ENCODE measurements around the gene SYT4. TPM values are rescaled to one million over a fixed set of nuclear protein-coding genes. Genes with fewer than 3 reads are reported as not detected.

SYT4 gene
- polyA plus RNA-seq, 1 donor (not counting 4 experiments of a cell fraction or from before 2014, with no cell fraction given): not detected

DNA sequence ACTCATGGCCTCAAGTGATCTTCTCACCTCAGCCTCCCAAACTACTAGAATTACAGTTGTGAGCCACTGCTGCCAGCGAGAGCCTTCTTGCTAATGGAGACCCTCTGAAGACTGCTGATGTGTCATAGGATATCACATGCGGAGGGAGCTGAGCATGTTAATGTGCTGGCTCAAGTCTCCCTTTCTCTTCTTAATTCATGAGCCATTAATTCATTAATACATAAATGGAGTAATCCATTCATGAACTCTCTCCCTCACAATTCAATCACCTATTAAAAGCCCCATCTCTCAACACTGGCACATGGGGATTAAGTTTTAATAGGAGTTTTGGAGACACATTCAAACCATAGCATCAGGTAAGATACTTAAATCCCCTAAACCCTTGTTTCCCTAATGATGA, 54.8 kb downstream of the SYT4 start:
- TF ChIP-seq EZH2 (IDR thresholded peaks at IDR 0.05; ENCODE audit: low read length): no peak
- TF ChIP-seq, protein P1, sequence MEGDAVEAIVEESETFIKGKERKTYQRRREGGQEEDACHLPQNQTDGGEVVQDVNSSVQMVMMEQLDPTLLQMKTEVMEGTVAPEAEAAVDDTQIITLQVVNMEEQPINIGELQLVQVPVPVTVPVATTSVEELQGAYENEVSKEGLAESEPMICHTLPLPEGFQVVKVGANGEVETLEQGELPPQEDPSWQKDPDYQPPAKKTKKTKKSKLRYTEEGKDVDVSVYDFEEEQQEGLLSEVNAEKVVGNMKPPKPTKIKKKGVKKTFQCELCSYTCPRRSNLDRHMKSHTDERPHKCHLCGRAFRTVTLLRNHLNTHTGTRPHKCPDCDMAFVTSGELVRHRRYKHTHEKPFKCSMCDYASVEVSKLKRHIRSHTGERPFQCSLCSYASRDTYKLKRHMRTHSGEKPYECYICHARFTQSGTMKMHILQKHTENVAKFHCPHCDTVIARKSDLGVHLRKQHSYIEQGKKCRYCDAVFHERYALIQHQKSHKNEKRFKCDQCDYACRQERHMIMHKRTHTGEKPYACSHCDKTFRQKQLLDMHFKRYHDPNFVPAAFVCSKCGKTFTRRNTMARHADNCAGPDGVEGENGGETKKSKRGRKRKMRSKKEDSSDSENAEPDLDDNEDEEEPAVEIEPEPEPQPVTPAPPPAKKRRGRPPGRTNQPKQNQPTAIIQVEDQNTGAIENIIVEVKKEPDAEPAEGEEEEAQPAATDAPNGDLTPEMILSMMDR (optimal IDR thresholded peaks at IDR 0.05 in 1 of 3, IDR thresholded peaks at IDR 0.05 in 1 of 3, conservative IDR thresholded peaks at IDR 0.05 in 1 of 3; ENCODE audit: extremely low read depth in 1 of 3, insufficient read depth in 2 of 3, low read length in 3 of 3): no peak

DNA sequence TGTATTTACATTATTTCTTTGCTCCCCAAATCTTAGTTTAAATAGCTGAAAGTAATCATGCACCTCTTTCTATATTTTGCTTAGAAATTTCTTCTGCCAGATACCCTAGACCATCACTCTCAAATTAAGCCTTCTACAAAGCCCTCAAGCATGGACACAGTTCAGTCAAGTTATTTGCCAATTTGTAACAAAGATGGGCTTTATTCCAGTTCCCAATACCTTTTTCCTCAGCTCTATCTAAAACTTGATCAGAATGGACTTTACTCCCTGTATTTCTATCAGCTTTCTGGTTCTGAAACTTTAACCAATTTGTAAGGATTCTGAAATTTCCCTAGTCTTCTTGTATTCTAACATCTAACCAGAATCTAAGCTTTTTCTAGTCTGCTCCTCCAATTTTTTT, 56.6 kb downstream of the SYT4 start:
- dilution Hi-C loops (cut with MboI; ENCODE audit: extremely low pct_ligation_motif_present, low sequenced_read_pairs): no loop called here
- TF ChIP-seq EZH2 (IDR thresholded peaks at IDR 0.05; ENCODE audit: low read length): no peak
- TF ChIP-seq, protein P1 (optimal IDR thresholded peaks at IDR 0.05 in 1 of 3, IDR thresholded peaks at IDR 0.05 in 1 of 3, conservative IDR thresholded peaks at IDR 0.05 in 1 of 3; ENCODE audit: extremely low read depth in 1 of 3, insufficient read depth in 2 of 3, low read length in 3 of 3): no peak
- Histone ChIP-seq H3K9me3 (ENCODE audit: control insufficient read depth, low read depth, low read length) (no peaks in the 10 kb centered on the region), H3K79me2 (ENCODE audit: control insufficient read depth, insufficient read depth, low read length) (no peaks in the 10 kb centered on the region), H3K4me3 (ENCODE audit: control insufficient read depth in 2 of 3, extremely low read depth in 1 of 3, insufficient read depth in 2 of 3, low read depth in 1 of 3, low read length in 3 of 3) (no peak overlapping the region), H3K4me2 (ENCODE audit: control insufficient read depth, extremely low read depth, insufficient read depth, low read depth, low read length) (no peak overlapping the region), H2AFZ (ENCODE audit: control insufficient read depth, low read length) (no peak overlapping the region), H3K9ac (ENCODE audit: control insufficient read depth, extremely low read depth, insufficient read depth, low read length) (no peak overlapping the region), H3K27me3 (ENCODE audit: control insufficient read depth, extremely low read depth, insufficient read depth, low read length) (no peaks in the 10 kb centered on the region), H3K27ac (ENCODE audit: control insufficient read depth, insufficient read depth, low read length) (no peak overlapping the region), H4K20me1 (ENCODE audit: control insufficient read depth, extremely low read depth, insufficient read depth, low read length) (no peaks in the 10 kb centered on the region), H3K36me3 (ENCODE audit: control insufficient read depth in 2 of 2, extremely low read depth in 1 of 2, insufficient read depth in 2 of 2, low read length in 2 of 2) (no peaks in the 10 kb centered on the region), H3K9me1 (ENCODE audit: control insufficient read depth, extremely low read depth, insufficient read depth, low read length) (no peaks in the 10 kb centered on the region), H3K4me1 (ENCODE audit: control insufficient read depth, extremely low read depth, insufficient read depth, low read length) (no peaks in the 10 kb centered on the region)
- DNase-seq (ENCODE audit: low read depth, low spot score): no peak
- no peak for FAIRE-seq

More for the DNA sequence above, 54.8 kb downstream of the SYT4 start:
- Histone ChIP-seq H3K9me1 (ENCODE audit: control insufficient read depth, extremely low read depth, insufficient read depth, low read length) (no peaks in the 10 kb centered on the region), H4K20me1 (ENCODE audit: control insufficient read depth, extremely low read depth, insufficient read depth, low read length) (no peaks in the 10 kb centered on the region), H3K79me2 (ENCODE audit: control insufficient read depth, insufficient read depth, low read length) (no peaks in the 10 kb centered on the region), H3K4me3 (ENCODE audit: control insufficient read depth in 2 of 3, extremely low read depth in 1 of 3, insufficient read depth in 2 of 3, low read depth in 1 of 3, low read length in 3 of 3) (no peak overlapping the region), H3K4me1 (ENCODE audit: control insufficient read depth, extremely low read depth, insufficient read depth, low read length) (no peaks in the 10 kb centered on the region), H3K27ac (ENCODE audit: control insufficient read depth, insufficient read depth, low read length) (no peak overlapping the region), H3K9me3 (ENCODE audit: control insufficient read depth, low read depth, low read length) (no peaks in the 10 kb centered on the region), H2AFZ (ENCODE audit: control insufficient read depth, low read length) (no peak overlapping the region), H3K27me3 (ENCODE audit: control insufficient read depth, extremely low read depth, insufficient read depth, low read length) (no peaks in the 10 kb centered on the region), H3K4me2 (ENCODE audit: control insufficient read depth, extremely low read depth, insufficient read depth, low read depth, low read length) (no peak overlapping the region), H3K36me3 (ENCODE audit: control insufficient read depth in 2 of 2, extremely low read depth in 1 of 2, insufficient read depth in 2 of 2, low read length in 2 of 2) (no peaks in the 10 kb centered on the region), H3K9ac (ENCODE audit: control insufficient read depth, extremely low read depth, insufficient read depth, low read length) (no peak overlapping the region)
- dilution Hi-C loops (cut with MboI; ENCODE audit: extremely low pct_ligation_motif_present, low sequenced_read_pairs): no loop called here
- no peak for DNase-seq (ENCODE audit: low read depth, low spot score)
- no peak for FAIRE-seq

Other genes starting within 250 kb of the SYT4 start
- gene RIT2, start 161.8 kb downstream of the SYT4 start, polyA plus RNA-seq: not detected in 3 replicates

Measured in keratinocyte (primary cell).